ENCODE measurements around the gene SNAI1.

Gene SNAI1

DNA sequence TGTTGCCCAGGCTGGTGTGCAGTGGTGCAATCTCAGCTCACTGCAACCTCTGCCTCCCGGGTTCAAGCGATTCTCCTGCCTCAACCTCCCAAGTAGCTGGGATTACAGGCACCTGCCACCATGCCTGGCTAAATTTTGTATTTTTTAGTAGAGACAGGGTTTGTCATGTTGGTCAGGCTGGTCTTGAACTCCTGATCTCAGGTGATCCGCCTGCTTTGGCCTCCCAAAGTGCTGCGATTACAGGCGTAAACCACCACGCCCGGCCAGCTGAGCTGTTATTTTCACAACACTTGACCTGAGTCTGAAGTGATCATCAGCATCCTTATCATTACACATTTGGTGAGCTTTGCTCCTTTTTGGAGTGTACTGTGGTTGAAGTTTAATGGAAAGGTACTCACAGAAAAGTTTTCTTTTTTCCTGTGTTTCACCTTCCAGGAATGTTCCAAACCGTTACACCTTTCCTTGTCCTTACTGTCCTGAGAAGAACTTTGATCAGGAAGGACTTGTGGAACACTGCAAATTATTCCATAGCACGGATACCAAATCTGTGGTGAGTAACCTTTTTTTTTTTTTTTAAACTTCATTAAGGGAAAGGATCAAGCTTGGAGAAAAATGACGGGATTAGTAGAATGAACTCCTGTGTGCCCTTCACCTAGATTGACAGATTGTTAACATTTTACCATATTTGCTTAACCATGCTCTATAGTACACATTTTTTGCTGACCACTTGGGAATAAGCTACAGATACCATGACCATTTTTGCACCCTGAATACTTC lies 36.9 kb upstream of the SNAI1 start:
- Histone ChIP-seq H4K8ac (ENCODE audit: low read depth, low read length) (no peak overlapping the region), H2BK5ac (ENCODE audit: low read length) (no peak overlapping the region), H3K9ac (ENCODE audit: low read length) (no peak overlapping the region), H3K4me1 (ENCODE audit: control insufficient read depth, low read depth, low read length) (no peaks in the 10 kb centered on the region), H3K27me3 (ENCODE audit: insufficient read depth, low read length, poor library complexity) (no peaks in the 10 kb centered on the region), H3K4ac (ENCODE audit: low read depth, low read length) (no peak overlapping the region), H3K27ac (ENCODE audit: low read depth, low read length) (no peak overlapping the region), H3K4me2 (ENCODE audit: low read length) (no peak overlapping the region), H4K5ac (ENCODE audit: low read length) (no peak overlapping the region), H3K4me3 (ENCODE audit: low read length) (no peak overlapping the region), H2AK5ac (ENCODE audit: low read length) (no peak overlapping the region), H2BK15ac (replicated peaks; ENCODE audit: low read depth) (no peak overlapping the region), H3K79me1 (ENCODE audit: low read length) (peaks cover 15% of the 10 kb centered on the region), H3K56ac (ENCODE audit: low read length) (no peak overlapping the region), H3K23ac (ENCODE audit: low read length) (no peak overlapping the region), H3K36me3 (ENCODE audit: control insufficient read depth, insufficient read depth, low read length) (peaks cover 16% of the 10 kb centered on the region), H3K18ac (ENCODE audit: low read length) (no peak overlapping the region), H2BK120ac (ENCODE audit: low read depth, low read length) (no peak overlapping the region), H3K79me2 (ENCODE audit: control insufficient read depth, insufficient read depth, low read length) (peaks cover 23% of the 10 kb centered on the region)
- DNase-seq = no peak
- no CpG with 5 or more reads among the region's 10 CpGs for WGBS (ENCODE audit: extremely low coverage, insufficient coverage, low lambda C conversion rate)

DNA sequence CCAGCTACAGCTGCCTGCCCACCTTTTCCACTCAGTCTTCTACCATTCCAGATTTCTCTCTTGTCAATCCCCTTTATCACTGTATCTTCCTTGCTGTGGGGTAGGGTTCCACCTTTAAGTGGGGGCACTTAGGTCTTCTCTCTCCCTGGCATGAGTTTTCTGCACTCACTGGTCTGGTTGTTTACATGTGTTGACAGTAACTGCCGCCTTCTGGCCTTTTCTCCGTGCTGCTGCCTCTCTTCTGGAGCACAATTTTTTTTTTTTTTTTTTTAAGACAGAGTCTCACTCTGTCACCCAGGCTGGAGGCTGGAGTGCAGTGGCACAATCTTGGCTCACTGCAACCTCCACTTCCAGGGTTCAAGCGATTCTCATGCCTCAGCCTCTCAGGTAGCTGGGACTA lies 34.6 kb upstream of the SNAI1 start:
- no CpG with 5 or more reads among the region's 3 CpGs for WGBS (ENCODE audit: extremely low coverage, insufficient coverage, low lambda C conversion rate)
- Histone ChIP-seq H4K8ac (ENCODE audit: low read depth, low read length) (no peak overlapping the region), H3K36me3 (ENCODE audit: control insufficient read depth, insufficient read depth, low read length) (peaks cover 21% of the 10 kb centered on the region)

DNA sequence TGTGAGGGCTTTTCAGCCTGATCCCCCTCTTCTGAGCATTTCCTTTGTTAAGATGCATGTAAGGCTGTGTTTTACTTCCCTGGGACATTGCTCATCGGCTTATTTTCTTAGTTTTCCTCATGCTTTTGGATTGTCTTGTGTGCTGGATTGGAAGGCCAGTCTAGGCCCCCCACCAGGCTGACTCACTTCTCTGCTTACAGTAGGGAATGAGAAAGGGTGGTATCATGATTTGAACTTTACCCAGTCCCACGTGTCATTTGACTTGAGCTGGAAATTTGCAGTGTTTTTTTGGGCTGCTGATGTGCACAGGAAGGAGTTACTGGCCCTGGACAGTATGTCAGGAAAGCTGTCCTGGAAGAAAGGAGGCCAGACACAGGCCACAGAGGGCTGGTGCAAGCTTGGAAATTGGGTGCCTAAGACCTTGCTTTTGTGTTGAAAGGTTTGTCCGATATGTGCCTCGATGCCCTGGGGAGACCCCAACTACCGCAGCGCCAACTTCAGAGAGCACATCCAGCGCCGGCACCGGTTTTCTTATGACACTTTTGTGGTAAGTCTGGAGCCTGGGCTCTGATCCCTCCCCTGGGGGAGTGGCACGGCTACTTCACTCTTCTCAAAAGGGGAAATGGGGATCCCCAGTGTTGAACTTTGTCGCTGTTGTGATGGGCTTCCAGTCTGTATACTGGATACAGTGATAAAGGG lies 33.8 kb upstream of the SNAI1 start:
- Histone ChIP-seq H3K4me3 (ENCODE audit: low read length) (no peak overlapping the region), H3K4me2 (ENCODE audit: low read length) (no peak overlapping the region), H3K36me3 (ENCODE audit: control insufficient read depth, insufficient read depth, low read length) (peaks cover 21% of the 10 kb centered on the region), H3K79me1 (ENCODE audit: low read length) (peaks cover 2% of the 10 kb centered on the region), H3K79me2 (ENCODE audit: control insufficient read depth, insufficient read depth, low read length) (peaks cover 2% of the 10 kb centered on the region), H2BK15ac (replicated peaks; ENCODE audit: low read depth) (no peak overlapping the region), H3K27ac (ENCODE audit: low read depth, low read length) (no peak overlapping the region), H3K18ac (ENCODE audit: low read length) (no peak overlapping the region), H4K8ac (ENCODE audit: low read depth, low read length) (no peak overlapping the region), H2BK120ac (ENCODE audit: low read depth, low read length) (no peak overlapping the region), H2BK5ac (ENCODE audit: low read length) (no peak overlapping the region), H3K9ac (ENCODE audit: low read length) (no peak overlapping the region), H3K56ac (ENCODE audit: low read length) (no peak overlapping the region), H3K4ac (ENCODE audit: low read depth, low read length) (no peak overlapping the region), H4K5ac (ENCODE audit: low read length) (no peak overlapping the region), H2AK5ac (ENCODE audit: low read length) (no peak overlapping the region), H3K23ac (ENCODE audit: low read length) (no peak overlapping the region), H3K27me3 (ENCODE audit: insufficient read depth, low read length, poor library complexity) (no peaks in the 10 kb centered on the region), H3K4me1 (ENCODE audit: control insufficient read depth, low read depth, low read length) (no peaks in the 10 kb centered on the region)
- WGBS (ENCODE audit: extremely low coverage, insufficient coverage, low lambda C conversion rate) = no CpG with 5 or more reads among the region's 11 CpGs
- DNase-seq = no peak

More for the DNA sequence above, 34.6 kb upstream of the SNAI1 start:
- Histone ChIP-seq H3K4ac (ENCODE audit: low read depth, low read length) (no peak overlapping the region), H3K27me3 (ENCODE audit: insufficient read depth, low read length, poor library complexity) (no peaks in the 10 kb centered on the region), H3K9ac (ENCODE audit: low read length) (no peak overlapping the region), H4K5ac (ENCODE audit: low read length) (no peak overlapping the region), H2AK5ac (ENCODE audit: low read length) (no peak overlapping the region), H2BK120ac (ENCODE audit: low read depth, low read length) (no peak overlapping the region), H3K4me3 (ENCODE audit: low read length) (no peak overlapping the region), H2BK5ac (ENCODE audit: low read length) (no peak overlapping the region), H3K79me1 (ENCODE audit: low read length) (peaks cover 3% of the 10 kb centered on the region), H3K27ac (ENCODE audit: low read depth, low read length) (no peak overlapping the region), H3K56ac (ENCODE audit: low read length) (no peak overlapping the region), H3K4me2 (ENCODE audit: low read length) (no peak overlapping the region), H3K18ac (ENCODE audit: low read length) (no peak overlapping the region), H3K4me1 (ENCODE audit: control insufficient read depth, low read depth, low read length) (no peaks in the 10 kb centered on the region), H3K79me2 (ENCODE audit: control insufficient read depth, insufficient read depth, low read length) (peaks cover 5% of the 10 kb centered on the region), H3K23ac (ENCODE audit: low read length) (no peak overlapping the region), H2BK15ac (replicated peaks; ENCODE audit: low read depth) (no peak overlapping the region)
- DNase-seq = no peak

DNA sequence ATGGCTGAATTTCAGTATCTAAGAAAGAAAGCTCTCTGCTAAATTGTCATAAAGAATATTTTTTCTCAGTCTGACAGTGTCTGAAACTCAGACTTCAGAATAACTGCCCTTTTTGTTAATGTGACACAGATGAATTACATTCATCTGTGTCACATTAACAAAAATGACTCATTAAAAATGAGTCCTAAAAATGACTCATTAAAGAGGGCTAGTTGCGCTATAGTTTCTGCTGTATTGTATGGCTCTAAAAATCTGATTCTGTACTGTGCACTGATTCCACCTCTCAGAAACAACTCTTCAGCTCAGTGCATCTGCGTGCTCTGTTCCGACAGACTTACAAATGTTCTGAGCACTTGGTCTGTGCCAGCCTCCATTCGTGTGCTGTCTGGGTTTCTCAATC lies 31.6 kb upstream of the SNAI1 start:
- Histone ChIP-seq H3K36me3 (ENCODE audit: control insufficient read depth, insufficient read depth, low read length) (peaks cover 19% of the 10 kb centered on the region), H2BK120ac (ENCODE audit: low read depth, low read length) (no peak overlapping the region), H3K23ac (ENCODE audit: low read length) (no peak overlapping the region), H3K4me1 (ENCODE audit: control insufficient read depth, low read depth, low read length) (no peaks in the 10 kb centered on the region), H2AK5ac (ENCODE audit: low read length) (no peak overlapping the region), H3K4me2 (ENCODE audit: low read length) (no peak overlapping the region), H3K4me3 (ENCODE audit: low read length) (no peak overlapping the region), H3K27ac (ENCODE audit: low read depth, low read length) (no peak overlapping the region), H2BK5ac (ENCODE audit: low read length) (no peak overlapping the region), H3K27me3 (ENCODE audit: insufficient read depth, low read length, poor library complexity) (no peaks in the 10 kb centered on the region), H4K8ac (ENCODE audit: low read depth, low read length) (no peak overlapping the region), H4K5ac (ENCODE audit: low read length) (no peak overlapping the region), H3K18ac (ENCODE audit: low read length) (no peak overlapping the region), H2BK15ac (replicated peaks; ENCODE audit: low read depth) (no peak overlapping the region), H3K4ac (ENCODE audit: low read depth, low read length) (no peak overlapping the region), H3K79me2 (ENCODE audit: control insufficient read depth, insufficient read depth, low read length) (no peaks in the 10 kb centered on the region), H3K79me1 (ENCODE audit: low read length) (no peaks in the 10 kb centered on the region), H3K56ac (ENCODE audit: low read length) (no peak overlapping the region), H3K9ac (ENCODE audit: low read length) (no peak overlapping the region)
- no CpG with 5 or more reads among the region's 4 CpGs for WGBS (ENCODE audit: extremely low coverage, insufficient coverage, low lambda C conversion rate)
- no peak for DNase-seq

DNA sequence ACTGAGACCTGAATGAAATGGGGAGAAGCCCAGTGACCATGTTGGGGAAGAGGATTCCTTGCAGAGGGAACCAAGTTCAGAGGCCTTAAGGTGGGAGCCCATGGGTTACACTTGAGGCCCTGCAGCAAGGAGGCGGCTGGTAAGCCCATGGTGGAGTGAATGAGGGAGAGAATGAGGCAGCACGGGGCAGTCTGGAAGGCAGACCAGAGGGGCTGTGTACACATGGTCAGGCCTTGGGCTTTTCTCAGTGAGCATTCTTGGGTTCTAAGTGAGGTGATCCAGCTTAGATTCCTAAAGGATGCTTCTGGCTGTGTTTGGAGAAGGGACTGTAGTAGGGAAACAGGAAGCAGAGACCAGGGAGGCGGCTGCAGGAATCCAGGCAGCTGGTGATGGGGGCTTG lies 27.6 kb upstream of the SNAI1 start:
- no peak overlapping the region for H2BK120ac ChIP-seq (ENCODE audit: low read depth, low read length)
- H3K36me3 ChIP-seq (ENCODE audit: control insufficient read depth, insufficient read depth, low read length) = peaks cover 8% of the 10 kb centered on the region
- no CpG with 5 or more reads among the region's 3 CpGs for WGBS (ENCODE audit: extremely low coverage, insufficient coverage, low lambda C conversion rate)

More for the DNA sequence above, 27.6 kb upstream of the SNAI1 start:
- Histone ChIP-seq H4K8ac (ENCODE audit: low read depth, low read length) (no peak overlapping the region), H3K27me3 (ENCODE audit: insufficient read depth, low read length, poor library complexity) (no peaks in the 10 kb centered on the region), H3K4me2 (ENCODE audit: low read length) (no peak overlapping the region), H3K18ac (ENCODE audit: low read length) (no peak overlapping the region), H2BK5ac (ENCODE audit: low read length) (no peak overlapping the region), H2AK5ac (ENCODE audit: low read length) (no peak overlapping the region), H2BK15ac (replicated peaks; ENCODE audit: low read depth) (no peak overlapping the region), H3K9ac (ENCODE audit: low read length) (no peak overlapping the region), H3K4me3 (ENCODE audit: low read length) (no peak overlapping the region), H3K23ac (ENCODE audit: low read length) (no peak overlapping the region), H3K79me1 (ENCODE audit: low read length) (no peaks in the 10 kb centered on the region), H3K79me2 (ENCODE audit: control insufficient read depth, insufficient read depth, low read length) (no peaks in the 10 kb centered on the region), H3K56ac (ENCODE audit: low read length) (no peak overlapping the region), H4K5ac (ENCODE audit: low read length) (no peak overlapping the region), H3K4me1 (ENCODE audit: control insufficient read depth, low read depth, low read length) (no peaks in the 10 kb centered on the region), H3K4ac (ENCODE audit: low read depth, low read length) (no peak overlapping the region), H3K27ac (ENCODE audit: low read depth, low read length) (no peak overlapping the region)
- DNase-seq = no peak
